Mesenchymal stem cell (in vitro differentiated cells and primary cell): ENCODE data around the gene SEH1L.

ENCODE experiments used
- DNase-seq: peaks from one replicate; pipeline ENCODE4 v3.0.0-alpha.2; 2013
- H2AFZ ChIP-seq: one replicate; pipeline ENCODE4 v1.6.1; 2013; ENCODE audit warnings: low read depth, mild to moderate bottlenecking, control low read depth, inconsistent platforms, low read length, moderate library complexity
- H2AK5ac ChIP-seq: 2 replicates; pipeline ENCODE4 v1.6.1; 2013; ENCODE audit warnings: low read length, moderate library complexity, mild to moderate bottlenecking, inconsistent platforms; ENCODE audit not compliant: severe bottlenecking
- H2BK120ac ChIP-seq: one replicate; pipeline ENCODE4 v1.6.1; 2013; ENCODE audit warnings: low read depth, mild to moderate bottlenecking, inconsistent platforms, low read length, moderate library complexity
- H2BK12ac ChIP-seq, 2 experiments: one replicate each; pipeline ENCODE4 v1.6.1; 2013; ENCODE audit warnings: inconsistent platforms in 2 of 2, low read length in 2 of 2, mild to moderate bottlenecking in 2 of 2, moderate library complexity in 2 of 2, control low read depth in 1 of 2
- H2BK15ac ChIP-seq: one replicate; pipeline ENCODE4 v1.6.1; 2013; ENCODE audit warnings: mild to moderate bottlenecking, low read depth, inconsistent platforms; ENCODE audit not compliant: poor library complexity, severe bottlenecking
- H2BK5ac ChIP-seq: 2 replicates; pipeline ENCODE4 v1.6.1; 2013; ENCODE audit warnings: low read depth, mild to moderate bottlenecking, low read length, control low read depth, inconsistent platforms; ENCODE audit not compliant: poor library complexity, severe bottlenecking
- H3K14ac ChIP-seq, 2 experiments: one replicate each; pipeline ENCODE4 v1.6.1; 2013; ENCODE audit warnings: inconsistent platforms in 2 of 2, low read length in 2 of 2, control low read depth in 1 of 2, mild to moderate bottlenecking in 1 of 2, moderate library complexity in 1 of 2
- H3K18ac ChIP-seq, 2 experiments: one replicate each; pipeline ENCODE4 v1.6.1; 2013; ENCODE audit warnings: inconsistent platforms in 2 of 2, low read length in 2 of 2, control low read depth in 1 of 2, low read depth in 1 of 2, mild to moderate bottlenecking in 1 of 2
- H3K23ac ChIP-seq, 2 experiments: one replicate each; pipeline ENCODE4 v1.6.1; 2013; ENCODE audit warnings: inconsistent platforms in 2 of 2, low read length in 2 of 2, mild to moderate bottlenecking in 2 of 2, moderate library complexity in 2 of 2, control low read depth in 1 of 2
- H3K27ac ChIP-seq: 2 replicates; pipeline ENCODE4 v1.5.1; 2013; ENCODE audit warnings: mild to moderate bottlenecking, moderate library complexity, low read length, control low read depth, inconsistent platforms; ENCODE audit not compliant: poor library complexity, severe bottlenecking
- H3K27me3 ChIP-seq, 2 experiments: 2 replicates each; pipeline versions ENCODE4 v1.6.1 to v1.7.0; 2013; ENCODE audit warnings: low read length in 2 of 2, mild to moderate bottlenecking in 2 of 2, moderate library complexity in 2 of 2, control low read depth in 1 of 2, inconsistent platforms in 1 of 2; ENCODE audit not compliant: control insufficient read depth in 1 of 2, insufficient read depth in 1 of 2
- H3K36me3 ChIP-seq, 2 experiments: 2 replicates each; pipeline versions ENCODE4 v1.6.1 to v1.7.0; 2013; ENCODE audit warnings: low read length in 2 of 2, control low read depth in 1 of 2, inconsistent platforms in 1 of 2, low read depth in 1 of 2, mild to moderate bottlenecking in 1 of 2; ENCODE audit not compliant: insufficient read depth in 2 of 2, control insufficient read depth in 1 of 2
- H3K4ac ChIP-seq, 2 experiments: one replicate each; pipeline ENCODE4 v1.6.1; 2013; ENCODE audit warnings: inconsistent platforms in 2 of 2, low read length in 2 of 2, mild to moderate bottlenecking in 2 of 2, moderate library complexity in 2 of 2, control low read depth in 1 of 2, low read depth in 1 of 2
- H3K4me1 ChIP-seq: 2 replicates; pipeline ENCODE4 v1.6.1; 2013; ENCODE audit warnings: low read depth, low read length, control low read depth; ENCODE audit not compliant: control insufficient read depth, insufficient read depth
- H3K4me2 ChIP-seq: 2 replicates; pipeline ENCODE4 v1.6.1; 2013; ENCODE audit warnings: low read length, mild to moderate bottlenecking, inconsistent platforms; ENCODE audit not compliant: poor library complexity, severe bottlenecking
- H3K4me3 ChIP-seq, 2 experiments: 2 replicates each; pipeline versions ENCODE4 v1.5.1 to v1.7.0; 2013; ENCODE audit warnings: low read length in 2 of 2, mild to moderate bottlenecking in 2 of 2, control low read depth in 1 of 2, low read depth in 1 of 2; ENCODE audit not compliant: insufficient read depth in 1 of 2
- H3K79me1 ChIP-seq: replicated peaks from 2 replicates; pipeline ENCODE4 v1.6.1; 2013; ENCODE audit warnings: mild to moderate bottlenecking, control low read depth, low read length, inconsistent platforms; ENCODE audit not compliant: poor library complexity, severe bottlenecking
- H3K9ac ChIP-seq: 2 replicates; pipeline ENCODE4 v1.7.0; 2013; ENCODE audit warnings: mild to moderate bottlenecking, low read length, moderate library complexity
- H3K9me3 ChIP-seq: 2 replicates; pipeline ENCODE4 v1.7.0; 2013; ENCODE audit warnings: mild to moderate bottlenecking, low read length; ENCODE audit not compliant: control insufficient read depth
- H4K8ac ChIP-seq: one replicate; pipeline ENCODE4 v1.6.1; 2013; ENCODE audit warnings: inconsistent platforms, mild to moderate bottlenecking, low read length, moderate library complexity
- H4K91ac ChIP-seq: one replicate; pipeline ENCODE4 v1.6.1; 2013; ENCODE audit warnings: mild to moderate bottlenecking, low read length, inconsistent platforms
- WGBS: methylation state at CpG from one replicate; pipeline ENCODE4 v1.1.7; 2013; ENCODE audit warnings: mixed read lengths; 5-methylcytosine and 5-hydroxymethylcytosine counted together

SEH1L gene

DNA sequence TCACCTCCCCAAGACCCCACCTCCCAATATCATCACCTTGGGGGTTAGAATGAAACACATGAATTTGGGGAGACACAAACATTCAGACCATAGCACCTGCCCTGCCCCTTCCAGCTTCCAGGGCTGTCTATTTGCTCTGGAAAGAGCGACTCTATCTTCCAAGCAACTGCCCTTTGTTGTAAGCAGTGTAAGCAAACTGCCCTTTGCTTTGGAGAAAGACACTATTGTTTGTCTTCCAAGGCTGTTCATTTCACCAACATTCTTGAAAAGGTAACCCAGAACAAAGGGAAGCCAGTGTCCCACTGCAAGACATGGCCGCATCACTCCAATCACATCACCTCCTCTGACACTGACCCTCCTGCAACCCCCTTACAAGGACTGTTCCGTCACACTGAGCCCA is 16.9 kb upstream of the SEH1L start:
- Histone ChIP-seq H3K27ac (no peak overlapping the region), H3K4me2 (no peak overlapping the region), H4K8ac (no peak overlapping the region), H3K4me3 (no peak overlapping the region), H3K79me1 (no peaks in the 10 kb centered on the region), H3K36me3 (no peaks in the 10 kb centered on the region), H3K23ac (no peak overlapping the region), H2AK5ac (no peak overlapping the region), H3K9me3 (no peaks in the 10 kb centered on the region), H3K4me1 (peaks cover 5% of the 10 kb centered on the region), H2BK12ac (no peak overlapping the region), H4K91ac (no peak overlapping the region), H2AFZ (no peak overlapping the region), H2BK5ac (no peak overlapping the region), H3K4ac (no peak overlapping the region), H3K14ac (no peak overlapping the region), H3K27me3 (peaks cover 0 to 3% of the 10 kb centered on the region in 2 experiments), H3K18ac (no peak overlapping the region), H3K9ac (no peak overlapping the region), H2BK120ac (no peak overlapping the region), H2BK15ac (no peak overlapping the region)
- no peak for DNase-seq
- 65% methylated on average over 3 of the region's 3 CpGs for WGBS

DNA sequence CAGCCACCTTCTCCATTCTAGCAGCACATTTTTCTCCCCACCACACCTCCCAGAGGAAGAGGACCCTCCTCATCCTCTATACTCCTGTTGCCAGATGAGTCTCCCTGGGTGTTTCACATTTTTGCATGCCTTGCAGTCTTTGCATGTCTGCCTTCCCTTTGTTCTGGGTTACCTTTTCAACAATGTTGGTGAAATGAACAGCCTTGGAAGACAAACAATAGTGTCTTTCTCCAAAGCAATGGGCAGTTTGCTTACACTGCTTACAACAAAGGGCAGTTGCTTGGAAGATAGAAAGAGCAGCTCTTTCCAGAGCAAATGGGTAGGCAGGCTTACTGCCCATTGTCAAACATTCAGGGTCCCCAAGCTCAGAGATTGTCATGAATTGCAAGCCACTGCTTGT is 14.5 kb upstream of the SEH1L start:
- no peak overlapping the region for H2BK5ac ChIP-seq
- H3K27ac ChIP-seq: no peak overlapping the region
- no peaks in the 10 kb centered on the region for H3K36me3 ChIP-seq
- peaks cover 0 to 3% of the 10 kb centered on the region in 2 experiments for H3K27me3 ChIP-seq
- H3K4me3 ChIP-seq: no peak overlapping the region
- no peaks in the 10 kb centered on the region for H3K9me3 ChIP-seq
- H2BK120ac ChIP-seq: no peak overlapping the region
- no peak overlapping the region for H2AK5ac ChIP-seq
- no peak overlapping the region for H3K4ac ChIP-seq
- no peak overlapping the region for H2BK12ac ChIP-seq
- no peak overlapping the region for H4K8ac ChIP-seq
- H3K4me2 ChIP-seq: no peak overlapping the region
- no peak overlapping the region for H2AFZ ChIP-seq
- H3K4me1 ChIP-seq: peaks cover 2% of the 10 kb centered on the region
- no peak overlapping the region for H2BK15ac ChIP-seq
- DNase-seq: no peak
- no peak overlapping the region for H3K14ac ChIP-seq
- no peak overlapping the region for H4K91ac ChIP-seq
- no peaks in the 10 kb centered on the region for H3K79me1 ChIP-seq
- no peak overlapping the region for H3K18ac ChIP-seq
- H3K9ac ChIP-seq: no peak overlapping the region
- H3K23ac ChIP-seq: no peak overlapping the region

DNA sequence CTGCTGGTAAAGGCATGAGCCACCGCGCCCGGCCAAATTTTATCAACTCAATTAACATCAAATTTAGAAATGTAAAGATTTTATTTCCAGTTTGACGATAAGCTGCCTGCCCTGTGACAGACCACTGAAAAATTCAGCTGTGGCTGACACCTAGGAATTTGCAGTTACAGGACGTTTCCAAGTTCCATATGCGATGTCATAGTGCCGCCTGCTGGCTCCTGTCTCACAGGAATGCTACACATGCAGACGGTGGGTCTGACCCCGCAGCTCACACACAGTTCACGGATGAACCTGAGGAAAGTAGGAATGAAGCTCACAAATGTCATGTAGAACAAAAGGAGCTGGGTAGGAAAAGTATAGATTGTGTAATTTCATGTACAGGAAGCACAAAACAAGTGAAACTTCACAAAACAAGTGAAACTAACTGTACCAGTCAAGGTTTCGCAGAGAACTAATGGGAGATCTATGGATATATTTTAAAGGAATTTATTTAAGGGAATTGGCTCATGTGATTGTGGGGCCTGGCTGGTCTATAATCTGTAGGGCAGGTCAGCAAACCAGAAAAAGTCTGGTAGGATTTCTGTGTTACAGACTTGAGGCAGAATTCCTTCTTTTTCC is 13.2 kb upstream of the SEH1L start:
- no peak overlapping the region for H3K27ac ChIP-seq
- no peaks in the 10 kb centered on the region for H3K36me3 ChIP-seq
- H2BK5ac ChIP-seq: no peak overlapping the region
- H3K4me3 ChIP-seq: no peak overlapping the region
- 41% methylated on average over 11 of the region's 11 CpGs for WGBS
- no peak overlapping the region for H3K4ac ChIP-seq
- H3K18ac ChIP-seq: no peak overlapping the region
- no peak overlapping the region for H3K23ac ChIP-seq
- H4K91ac ChIP-seq: no peak overlapping the region
- peak; percentile 82 for DNase-seq
- H2BK120ac ChIP-seq: no peak overlapping the region
- H2AK5ac ChIP-seq: no peak overlapping the region
- no peak overlapping the region for H2BK12ac ChIP-seq
- H3K14ac ChIP-seq: no peak overlapping the region
- H3K4me1 ChIP-seq: no peaks in the 10 kb centered on the region
- H3K9me3 ChIP-seq: no peaks in the 10 kb centered on the region
- peaks cover 0 to 3% of the 10 kb centered on the region in 2 experiments for H3K27me3 ChIP-seq
- H2BK15ac ChIP-seq: no peak overlapping the region
- no peak overlapping the region for H4K8ac ChIP-seq
- H3K4me2 ChIP-seq: no peak overlapping the region
- H3K79me1 ChIP-seq: no peaks in the 10 kb centered on the region
- H2AFZ ChIP-seq: no peak overlapping the region
- H3K9ac ChIP-seq: peak overlapping the region; percentile 54

DNA sequence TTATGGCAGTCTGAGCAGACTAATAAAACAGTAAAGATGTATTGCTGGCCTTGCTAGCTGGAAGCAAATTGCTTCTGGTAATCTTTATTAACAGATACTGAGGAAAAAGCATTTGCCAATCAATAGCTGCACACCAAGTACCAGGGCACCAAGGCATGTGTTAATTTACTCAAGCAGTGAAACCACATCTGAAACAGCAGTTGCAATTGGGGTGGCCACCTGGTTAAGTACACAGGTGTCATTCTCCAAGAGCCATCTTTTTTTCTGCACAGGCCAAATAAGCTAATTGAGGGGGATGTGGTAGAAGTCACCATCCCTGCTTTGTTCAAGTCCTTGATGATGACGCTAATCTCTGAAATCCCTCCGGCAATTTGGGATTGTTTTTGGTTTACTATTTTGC is 8.6 kb upstream of the SEH1L start:
- Histone ChIP-seq H2AK5ac (no peak overlapping the region), H2BK15ac (no peak overlapping the region), H4K8ac (no peak overlapping the region), H3K18ac (no peak overlapping the region), H3K4me2 (no peak overlapping the region), H3K27me3 (no peaks in the 10 kb centered on the region), H3K79me1 (no peaks in the 10 kb centered on the region), H3K27ac (no peak overlapping the region), H3K9ac (no peak overlapping the region), H2BK12ac (no peak overlapping the region), H2AFZ (no peak overlapping the region), H3K14ac (no peak overlapping the region), H3K36me3 (no peaks in the 10 kb centered on the region), H2BK5ac (no peak overlapping the region), H3K23ac (no peak overlapping the region), H4K91ac (no peak overlapping the region), H2BK120ac (no peak overlapping the region), H3K4me1 (no peaks in the 10 kb centered on the region), H3K9me3 (no peaks in the 10 kb centered on the region), H3K4me3 (no peak overlapping the region), H3K4ac (no peak overlapping the region)
- DNase-seq: no peak
- WGBS: 92% methylated on average over 2 of the region's 2 CpGs
